AG04450 (cell line): ENCODE results near the gene PPFIA1. TPM values are rescaled to one million over a fixed set of nuclear protein-coding genes. Genes with fewer than 3 reads are reported as not detected.
A peak's percentile ranks its signal among the peaks of the same experiment; 100 is the strongest.

Experiments
- CTCF ChIA-PET: fragments of 300-600, 350-600 bp; formaldehyde crosslinking; extraction: SDS; loops from one replicate; lab custom pipeline; 2022; ENCODE audit warnings: antibody characterized with exemption, inconsistent platforms; lab: Charles Lee
- POLR2A ChIA-PET: fragments of 350-600 bp; formaldehyde crosslinking; extraction: SDS; loops from one replicate; lab custom pipeline; 2021; ENCODE audit warnings: antibody characterized with exemption, inconsistent platforms; lab: Yijun Ruan, JAX
- DNase-seq: peaks from one replicate; pipeline ENCODE4 v3.0.0-alpha.2; 2011; ENCODE audit warnings: low read depth, low spot score
- H3K27ac ChIP-seq: one replicate; pipeline ENCODE4 v1.5.1; 2012; ENCODE audit warnings: low read depth, low read length, control low read depth
- H3K27me3 ChIP-seq: one replicate; pipeline ENCODE4 v1.6.0; 2012; ENCODE audit warnings: low read length; ENCODE audit not compliant: control insufficient read depth, insufficient read depth
- H3K4me3 ChIP-seq: 2 replicates; pipeline ENCODE4 v1.5.1; 2011; ENCODE audit warnings: mild to moderate bottlenecking, low read depth, low read length, control low read depth
- H3K9me3 ChIP-seq: 2 replicates; pipeline ENCODE4 v1.5.1; 2012; ENCODE audit warnings: low read length; ENCODE audit not compliant: control insufficient read depth, insufficient read depth
- polyA plus RNA-seq: library from polyadenylated mRNA; depleted of rRNA; stranded (reverse); fragments of >200 nt; gene quantifications from 2 replicates; pipeline ENCODE4 v1.2.3, GENCODE V29; 2011
- TF ChIP-seq, protein P1 (sequence below): IDR thresholded peaks from 2 replicates; pipeline ENCODE4 v1.5.1; 2011; ENCODE audit warnings: low read depth, low read length, control low read depth, inconsistent platforms

PPFIA1 gene
- polyA plus RNA-seq, 1 experiment = 39.9 TPM

- POLR2A ChIA-PET = no interaction called here
- Histone ChIP-seq H3K4me3 (no peak overlapping the region), H3K27me3 (no peaks in the 10 kb centered on the region), H3K9me3 (no peaks in the 10 kb centered on the region), H3K27ac (peak overlapping the region; percentile 31)
- CTCF ChIA-PET = no interaction called here
- TF ChIP-seq, protein P1, sequence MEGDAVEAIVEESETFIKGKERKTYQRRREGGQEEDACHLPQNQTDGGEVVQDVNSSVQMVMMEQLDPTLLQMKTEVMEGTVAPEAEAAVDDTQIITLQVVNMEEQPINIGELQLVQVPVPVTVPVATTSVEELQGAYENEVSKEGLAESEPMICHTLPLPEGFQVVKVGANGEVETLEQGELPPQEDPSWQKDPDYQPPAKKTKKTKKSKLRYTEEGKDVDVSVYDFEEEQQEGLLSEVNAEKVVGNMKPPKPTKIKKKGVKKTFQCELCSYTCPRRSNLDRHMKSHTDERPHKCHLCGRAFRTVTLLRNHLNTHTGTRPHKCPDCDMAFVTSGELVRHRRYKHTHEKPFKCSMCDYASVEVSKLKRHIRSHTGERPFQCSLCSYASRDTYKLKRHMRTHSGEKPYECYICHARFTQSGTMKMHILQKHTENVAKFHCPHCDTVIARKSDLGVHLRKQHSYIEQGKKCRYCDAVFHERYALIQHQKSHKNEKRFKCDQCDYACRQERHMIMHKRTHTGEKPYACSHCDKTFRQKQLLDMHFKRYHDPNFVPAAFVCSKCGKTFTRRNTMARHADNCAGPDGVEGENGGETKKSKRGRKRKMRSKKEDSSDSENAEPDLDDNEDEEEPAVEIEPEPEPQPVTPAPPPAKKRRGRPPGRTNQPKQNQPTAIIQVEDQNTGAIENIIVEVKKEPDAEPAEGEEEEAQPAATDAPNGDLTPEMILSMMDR = no peak
- no peak for DNase-seq
Measured at GRCh38 chr11:70323806-70324205, 53.3 kb downstream of the PPFIA1 start.

DNA sequence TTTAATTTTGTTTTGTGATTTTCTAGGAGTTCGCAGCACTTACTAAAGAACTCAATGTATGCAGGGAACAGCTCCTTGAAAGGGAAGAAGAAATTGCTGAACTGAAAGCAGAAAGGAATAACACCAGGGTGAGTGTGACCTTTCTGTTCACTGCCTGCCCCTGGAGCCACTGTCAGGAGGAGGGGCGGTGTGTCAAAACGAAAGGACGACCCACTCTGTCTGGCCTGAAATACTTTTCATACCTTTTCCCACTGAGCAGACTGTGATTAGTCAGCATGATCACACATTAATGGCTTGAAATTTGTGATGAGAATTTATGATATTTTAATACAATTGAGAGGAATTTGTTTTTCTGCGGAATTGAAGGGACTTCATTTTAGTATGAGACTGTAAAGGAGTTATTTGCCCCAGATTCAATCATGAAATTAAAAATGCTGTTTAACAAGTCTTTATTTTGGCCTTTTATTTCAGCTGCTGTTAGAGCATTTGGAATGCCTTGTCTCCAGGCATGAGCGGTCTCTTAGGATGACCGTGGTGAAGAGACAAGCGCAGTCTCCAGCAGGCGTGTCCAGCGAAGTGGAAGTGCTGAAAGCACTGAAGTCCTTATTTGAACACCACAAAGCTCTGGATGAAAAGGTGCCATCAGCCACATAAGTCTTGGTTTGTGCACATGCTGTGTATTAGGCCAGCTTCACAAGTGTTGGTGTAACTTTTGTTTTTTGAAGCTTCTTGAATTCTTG lies 54.1 kb downstream of the PPFIA1 start:
- DNase-seq = no peak
- Histone ChIP-seq H3K27ac (peak overlapping the region; percentile 31), H3K9me3 (no peaks in the 10 kb centered on the region), H3K27me3 (no peaks in the 10 kb centered on the region), H3K4me3 (no peak overlapping the region)
- TF ChIP-seq, protein P1 = no peak
- ChIA-PET POLR2A (interaction anchor here (0.6 kb wide), 1 partner anchor 118 kb away, joined by 3 read pairs; no protein-coding TSS in a partner anchor), CTCF (no interaction called here)

GRCh38 chr11:70325824-70326223 lies 55.3 kb downstream of the PPFIA1 start:
- CTCF ChIA-PET = no interaction called here
- Histone ChIP-seq H3K9me3 (no peaks in the 10 kb centered on the region), H3K4me3 (no peak overlapping the region), H3K27ac (no peak overlapping the region), H3K27me3 (no peaks in the 10 kb centered on the region)
- POLR2A ChIA-PET = interaction anchor here (0.6 kb wide), 1 partner anchor 1124 kb away, joined by 5 read pairs; no protein-coding TSS in a partner anchor
- TF ChIP-seq, protein P1 = no peak
- no peak for DNase-seq

DNA sequence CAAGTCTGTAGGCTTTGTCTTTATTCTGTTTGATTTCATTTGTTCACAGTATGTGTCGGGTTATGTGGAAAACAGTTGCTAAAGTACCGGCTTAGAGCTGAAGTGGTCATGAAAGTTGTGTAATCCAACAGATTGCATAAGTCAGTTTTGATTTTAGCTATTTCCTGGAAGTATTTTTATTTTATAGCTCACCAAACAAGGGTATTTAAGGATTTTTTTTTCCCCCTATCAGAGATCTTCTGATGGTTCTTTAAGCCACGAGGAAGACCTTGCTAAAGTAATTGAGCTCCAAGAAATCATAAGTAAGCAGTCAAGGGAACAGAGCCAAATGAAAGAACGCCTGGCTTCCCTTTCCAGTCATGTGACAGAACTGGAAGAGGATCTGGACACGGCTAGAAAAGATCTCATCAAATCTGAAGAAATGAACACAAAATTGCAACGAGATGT lies 55.9 kb downstream of the PPFIA1 start:
- CTCF ChIA-PET = interaction anchor here (0.6 kb wide), 1 partner anchor 24 kb away, joined by 5 read pairs; no protein-coding TSS in a partner anchor

More for the DNA sequence above, 55.9 kb downstream of the PPFIA1 start:
- no peak overlapping the region for H3K4me3 ChIP-seq
- no peaks in the 10 kb centered on the region for H3K27me3 ChIP-seq
- TF ChIP-seq, protein P1 = no peak
- H3K9me3 ChIP-seq = no peaks in the 10 kb centered on the region
- DNase-seq = peak; percentile 33
- POLR2A ChIA-PET = no interaction called here
- H3K27ac ChIP-seq = no peak overlapping the region
